ENCODE measurements around the gene CXCR4. TPM values are rescaled to one million over a fixed set of nuclear protein-coding genes. Genes with fewer than 3 reads are reported as not detected.
"Not testable (repeated sequence)": the region's sequence is repeated elsewhere in the genome, so short reads cannot be mapped to it uniquely, and the experiment has no call there.

CXCR4 gene
- total RNA-seq, 1 donor from 2014 or later: 13.2 TPM

DNA sequence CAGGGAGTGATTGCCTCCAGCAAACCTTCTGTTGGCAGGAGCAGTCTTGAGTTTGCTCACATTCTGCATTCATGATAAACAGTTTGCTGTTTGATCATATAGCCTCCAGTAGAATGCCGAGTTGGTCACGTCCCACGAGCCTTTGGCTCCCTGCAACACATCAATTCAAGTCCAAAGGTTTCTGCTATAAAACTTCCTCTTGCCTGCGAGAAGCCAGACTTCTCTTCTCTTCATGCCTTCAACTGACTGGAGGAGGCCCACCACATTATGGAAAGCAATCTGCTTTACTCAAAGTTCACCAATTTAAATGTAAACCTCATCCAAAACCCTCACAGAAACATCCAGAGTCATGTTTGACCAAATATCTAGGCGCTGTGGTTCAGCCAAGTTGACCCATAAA lies 40.8 kb downstream of the CXCR4 start:
- no peak for DNase-seq (ENCODE audit: low spot score)

GRCh38 chr2:136075476-136075875 lies 42.5 kb downstream of the CXCR4 start:
- DNase-seq (ENCODE audit: low spot score): no peak

DNA sequence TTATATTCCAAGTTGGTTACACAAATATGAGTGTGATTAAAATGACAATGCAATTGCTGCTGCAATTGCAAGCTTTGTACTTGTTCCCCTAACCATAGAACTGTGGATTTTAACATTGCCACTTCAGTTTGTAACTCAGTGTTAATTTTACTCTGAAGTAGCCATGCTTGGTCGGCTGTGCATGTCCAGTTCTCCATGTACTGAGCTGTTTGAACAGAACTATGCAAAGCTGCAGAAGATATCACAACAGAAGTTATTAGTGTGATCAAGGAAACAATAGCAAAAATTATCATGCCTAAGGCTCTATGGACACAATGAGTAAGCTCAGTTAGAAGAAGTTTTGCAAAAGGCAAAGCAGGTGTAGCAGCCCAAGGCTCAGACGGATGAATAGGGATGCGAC lies 45.3 kb downstream of the CXCR4 start:
- DNase-seq (ENCODE audit: low spot score): no peak

- DNase-seq (ENCODE audit: low spot score): not testable (repeated sequence)
These were observed 46.1 kb downstream of the CXCR4 start for GRCh38 chr2:136071887-136072286.

- no peak for DNase-seq (ENCODE audit: low spot score)
These were observed 47.0 kb downstream of the CXCR4 start for GRCh38 chr2:136070913-136071312.

- DNase-seq (ENCODE audit: low spot score): no peak
These were observed 48.2 kb downstream of the CXCR4 start for GRCh38 chr2:136069773-136070172.

DNA sequence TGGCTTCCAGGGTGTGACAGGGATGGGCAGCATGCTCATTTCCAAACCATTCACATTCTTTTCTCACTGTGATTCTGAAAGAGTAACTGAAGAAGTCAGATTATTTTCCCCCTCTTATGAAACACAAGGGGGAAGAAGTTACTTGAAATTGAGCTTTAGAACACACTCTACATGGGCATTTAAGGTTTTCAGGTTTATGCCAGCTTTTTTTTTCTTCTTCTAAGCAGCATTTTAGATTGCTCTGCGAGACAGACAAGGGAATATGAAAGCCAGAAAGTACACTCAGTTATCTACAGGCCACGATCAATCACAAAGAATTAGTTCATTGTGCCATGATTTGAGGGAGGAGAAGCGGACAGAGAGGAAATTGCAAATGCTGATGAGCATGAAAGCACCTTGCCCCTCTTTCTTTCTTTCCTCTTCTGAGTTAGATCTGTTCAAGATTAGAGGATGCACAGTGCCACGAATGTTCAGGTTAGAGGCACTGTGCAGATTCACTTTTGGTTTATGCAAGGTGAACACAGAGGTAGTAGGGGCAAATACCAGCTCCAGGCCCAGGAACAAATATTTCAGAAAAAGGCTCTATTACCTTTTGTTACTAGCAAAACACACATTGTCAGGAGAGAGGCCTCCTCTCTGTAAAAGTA lies 49.2 kb downstream of the CXCR4 start:
- DNase-seq (ENCODE audit: low spot score): no peak

DNA sequence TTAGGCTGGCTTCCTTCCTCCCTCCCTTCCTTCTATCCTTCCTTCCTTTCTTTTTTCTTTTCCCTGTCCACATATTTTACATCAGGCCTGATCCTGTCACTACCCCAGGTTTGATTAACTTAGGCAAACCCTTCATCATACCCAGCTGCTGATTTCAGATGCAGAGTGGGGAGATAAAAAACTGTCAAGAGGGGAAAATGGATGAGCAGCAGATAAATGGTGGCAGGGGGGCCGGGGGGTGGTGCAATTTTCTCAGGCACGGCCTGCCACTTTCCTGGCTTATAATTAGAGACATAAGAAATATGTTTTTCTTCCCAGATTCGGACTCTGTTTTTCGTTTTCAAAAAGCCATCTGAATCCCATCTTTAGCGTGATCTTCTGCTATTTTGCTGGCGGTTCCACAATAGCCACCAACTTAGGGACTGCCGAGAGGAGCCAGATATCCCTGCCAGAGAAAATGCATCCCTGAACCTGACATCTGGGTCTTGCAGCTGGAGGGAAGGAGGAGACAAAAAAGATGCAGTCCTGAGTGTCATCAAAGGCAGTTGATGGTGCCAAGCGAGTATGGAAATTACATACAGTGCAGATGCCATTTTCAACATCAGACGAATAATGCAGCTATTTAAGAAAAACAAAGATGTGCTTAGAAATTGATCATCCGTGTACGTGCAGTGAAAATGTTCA lies 49.9 kb downstream of the CXCR4 start:
- no peak for DNase-seq (ENCODE audit: low spot score)

DNA sequence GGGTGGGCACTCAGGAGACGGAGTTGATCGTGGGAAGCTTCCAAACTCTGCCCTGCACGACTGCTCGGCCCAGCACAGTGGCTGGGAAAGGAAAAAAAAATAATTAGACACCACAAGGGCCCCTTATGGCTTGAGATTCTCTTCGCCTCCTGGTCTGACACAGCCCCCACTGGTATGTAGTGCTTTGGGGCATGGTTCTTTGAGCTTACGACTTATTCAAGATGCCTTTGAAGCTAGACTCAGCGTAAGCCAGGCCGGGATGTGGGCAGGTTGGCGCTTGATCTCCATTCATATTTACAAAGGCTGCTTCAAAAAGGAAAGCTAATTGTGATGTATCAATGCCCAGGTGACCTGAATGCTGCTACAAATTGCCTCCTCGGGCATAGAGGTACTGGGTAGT lies 50.5 kb downstream of the CXCR4 start:
- DNase-seq (ENCODE audit: low spot score): no peak

GRCh38 chr2:136065907-136066306 lies 52.0 kb downstream of the CXCR4 start:
- DNase-seq (ENCODE audit: low spot score): no peak

GRCh38 chr2:136065384-136065783 lies 52.6 kb downstream of the CXCR4 start:
- no peak for DNase-seq (ENCODE audit: low spot score)

Other genes starting within 250 kb of the CXCR4 start
- 16.0 TPM for gene MCM6, start 241.7 kb downstream of the CXCR4 start, total RNA-seq
- gene DARS1, start 132.5 kb downstream of the CXCR4 start, total RNA-seq: 62.8 TPM

Measured in mesenteric fat pad (tissue), 1 donor.